Stimulated activated naive CD8-positive, alpha-beta T cell treated with anti-CD3 and anti-CD28 coated beads, Interleukin-15, Interleukin-2, amounts not matched to agents 100 ng/mL and 50 ng/mL, for 24 hours (primary cell): ENCODE results near the gene HHLA2.
"Not testable (repeated sequence)": the region's sequence is repeated elsewhere in the genome, so short reads cannot be mapped to it uniquely, and the experiment has no call there.

Experiments
- H3K27ac Mint-ChIP-seq: one replicate; pipeline ENCODE4 v1.8.0; 2021; ENCODE audit warnings: mild to moderate bottlenecking, mixed read lengths
- H3K27me3 Mint-ChIP-seq: one replicate; pipeline ENCODE4 v1.8.0; 2021; ENCODE audit warnings: mixed read lengths
- H3K36me3 Mint-ChIP-seq: one replicate; pipeline ENCODE4 v1.8.0; 2021; ENCODE audit warnings: low read depth, mixed read lengths
- H3K4me1 Mint-ChIP-seq: one replicate; pipeline ENCODE4 v1.8.0; 2021; ENCODE audit warnings: low read depth, mixed read lengths
- H3K4me3 Mint-ChIP-seq: one replicate; pipeline ENCODE4 v1.8.0; 2021; ENCODE audit warnings: mild to moderate bottlenecking, mixed read lengths
- H3K9me3 Mint-ChIP-seq: one replicate; pipeline ENCODE4 v1.8.0; 2021; ENCODE audit warnings: mixed read lengths

HHLA2 gene

DNA sequence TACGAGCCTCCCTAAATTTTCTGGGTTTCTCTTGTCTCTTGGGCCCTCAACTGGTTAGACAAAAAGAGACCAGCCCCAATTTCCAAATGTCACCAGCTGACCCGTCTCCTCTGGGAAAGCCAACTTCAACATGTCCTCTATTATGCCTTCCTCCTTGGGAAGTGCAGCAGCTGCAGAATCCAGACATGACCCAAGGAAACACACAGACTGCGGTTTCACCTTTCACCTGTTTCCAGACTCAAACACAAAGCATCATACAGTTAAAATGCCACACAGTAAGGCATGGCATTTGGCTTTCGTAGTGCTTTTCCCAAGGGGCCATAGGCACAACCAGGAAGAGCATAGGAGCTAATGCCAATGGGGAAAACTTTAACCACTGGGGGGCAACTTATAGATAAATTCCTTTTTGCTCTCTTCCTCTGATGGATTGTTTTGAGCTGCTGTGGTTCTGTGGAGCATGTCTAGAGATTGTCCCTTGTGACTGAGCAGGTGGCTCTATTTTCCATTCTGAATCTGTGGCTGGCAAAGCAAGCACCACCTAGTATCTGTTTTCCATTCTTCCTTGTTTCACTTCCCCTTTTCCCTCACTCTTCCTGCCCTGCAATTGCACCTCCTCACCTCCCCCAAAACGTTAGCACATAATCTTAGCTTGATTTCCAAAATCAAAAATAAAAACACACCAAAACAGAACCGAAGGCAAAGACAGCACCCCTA lies 49.3 kb downstream of the HHLA2 start:
- Mint-ChIP-seq H3K9me3 (no peaks in the 10 kb centered on the region), H3K4me3 (no peak overlapping the region), H3K4me1 (peaks cover 17% of the 10 kb centered on the region), H3K36me3 (no peaks in the 10 kb centered on the region), H3K27ac (no peak overlapping the region), H3K27me3 (no peaks in the 10 kb centered on the region)

DNA sequence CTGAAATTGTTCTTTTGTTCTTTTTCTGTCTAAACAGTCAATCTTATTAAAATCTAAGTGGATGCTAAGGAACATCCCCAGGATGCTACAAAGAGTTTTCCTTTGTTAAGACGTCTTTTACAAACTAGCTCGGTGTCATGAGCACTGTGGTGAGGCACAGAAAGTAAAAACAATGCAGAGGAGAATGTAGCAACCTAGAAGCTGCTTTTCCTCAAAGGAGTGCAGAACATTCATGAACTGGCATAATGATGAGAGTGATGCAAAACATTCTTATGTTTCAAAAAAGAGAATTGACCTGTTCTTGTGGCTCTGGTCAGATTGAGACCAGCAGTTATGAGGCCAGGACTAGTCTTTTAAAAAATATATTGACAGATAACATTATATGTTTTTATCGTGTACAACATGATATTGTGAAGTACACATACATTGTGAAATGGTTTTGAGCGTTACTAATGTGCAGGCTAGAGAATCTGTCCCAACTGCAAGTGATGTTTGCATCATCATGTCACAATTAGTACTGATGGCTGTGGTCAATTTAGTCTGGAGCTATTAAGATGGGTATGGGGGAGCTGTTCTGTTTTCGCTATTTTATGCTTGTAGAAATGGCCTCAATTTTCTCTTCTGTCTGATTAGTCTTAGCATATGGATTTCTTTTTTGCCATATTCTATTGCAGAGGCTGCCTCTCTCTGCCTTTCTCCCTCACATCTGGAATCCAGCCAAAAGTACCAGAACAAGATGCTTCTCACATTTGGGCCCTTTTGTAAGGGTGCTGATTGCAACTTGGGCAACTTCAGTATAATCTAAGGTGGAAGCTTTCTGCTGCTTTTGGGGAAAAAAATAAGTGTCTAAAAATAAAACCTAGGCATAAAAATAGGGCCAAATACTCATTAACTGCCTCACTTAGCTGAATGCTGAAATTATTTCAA lies 50.2 kb downstream of the HHLA2 start:
- Mint-ChIP-seq H3K9me3 (no peaks in the 10 kb centered on the region), H3K4me1 (peaks cover 17% of the 10 kb centered on the region), H3K36me3 (no peaks in the 10 kb centered on the region), H3K27ac (no peak overlapping the region), H3K27me3 (no peaks in the 10 kb centered on the region), H3K4me3 (no peak overlapping the region)

DNA sequence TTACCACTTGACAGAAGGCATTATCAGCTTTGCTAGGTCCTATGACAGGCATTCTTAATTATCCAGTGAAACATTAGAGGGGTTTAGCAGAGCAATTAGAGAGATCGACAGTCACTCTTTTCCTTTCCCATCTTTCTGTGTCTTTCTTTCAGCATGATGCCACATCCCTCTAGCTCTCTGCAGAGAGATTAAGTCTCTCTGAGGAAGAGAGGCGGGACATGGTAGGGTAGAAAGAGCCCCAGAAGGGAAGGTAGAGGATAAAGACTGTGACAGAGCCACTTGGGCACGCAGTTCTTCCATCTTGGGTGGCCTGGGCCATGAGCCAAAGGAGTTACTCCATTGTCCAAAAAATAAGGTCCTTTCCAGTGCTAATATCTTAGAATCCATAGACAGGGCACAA lies 55.8 kb downstream of the HHLA2 start:
- Mint-ChIP-seq H3K4me1 (no peaks in the 10 kb centered on the region), H3K27me3 (no peaks in the 10 kb centered on the region), H3K36me3 (no peaks in the 10 kb centered on the region), H3K27ac (no peak overlapping the region), H3K4me3 (no peak overlapping the region), H3K9me3 (no peaks in the 10 kb centered on the region)

DNA sequence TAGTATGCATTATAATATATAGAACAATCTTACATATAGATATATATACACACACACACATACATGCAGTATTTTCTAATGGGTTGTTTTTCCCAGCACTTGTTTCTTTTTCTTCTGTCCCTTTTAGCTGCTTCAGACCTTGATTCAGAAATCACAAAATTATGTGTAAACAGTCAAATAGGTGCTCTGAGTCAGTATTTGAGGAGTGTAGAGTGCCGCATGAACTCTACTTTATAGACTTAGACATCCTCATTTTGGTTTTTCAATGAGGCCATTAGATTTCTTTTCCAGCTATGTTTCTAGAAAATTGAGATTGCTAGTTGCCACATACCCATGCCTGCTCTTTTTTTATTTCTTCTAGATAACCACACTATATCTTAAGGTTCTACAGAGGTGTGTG lies 58.2 kb downstream of the HHLA2 start:
- Mint-ChIP-seq H3K4me1 (no peaks in the 10 kb centered on the region), H3K36me3 (no peaks in the 10 kb centered on the region), H3K27ac (no peak overlapping the region), H3K4me3 (no peak overlapping the region), H3K9me3 (no peaks in the 10 kb centered on the region), H3K27me3 (no peaks in the 10 kb centered on the region)

DNA sequence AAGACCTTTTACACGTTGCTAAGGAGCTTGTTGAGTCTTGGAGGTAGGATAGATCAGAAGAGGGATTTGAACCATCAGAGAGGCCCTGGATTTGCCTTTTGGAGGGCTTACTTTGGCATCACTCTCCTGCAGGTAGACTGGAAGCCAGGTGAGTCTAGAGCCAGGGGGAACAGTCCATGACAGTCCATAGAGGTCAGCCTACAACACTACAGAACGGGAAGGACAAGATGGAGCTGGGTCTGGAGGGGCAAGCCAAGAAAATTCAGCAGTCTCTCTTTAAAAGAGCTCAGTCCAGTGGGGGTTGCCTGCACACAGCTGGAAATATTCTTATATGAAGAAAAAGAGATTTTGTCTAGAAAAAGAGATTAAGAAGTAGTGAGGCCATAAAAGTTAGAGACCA lies 60.7 kb downstream of the HHLA2 start:
- Mint-ChIP-seq H3K36me3 (no peaks in the 10 kb centered on the region), H3K27ac (no peak overlapping the region), H3K27me3 (no peaks in the 10 kb centered on the region), H3K4me1 (no peaks in the 10 kb centered on the region), H3K9me3 (no peaks in the 10 kb centered on the region), H3K4me3 (no peak overlapping the region)

DNA sequence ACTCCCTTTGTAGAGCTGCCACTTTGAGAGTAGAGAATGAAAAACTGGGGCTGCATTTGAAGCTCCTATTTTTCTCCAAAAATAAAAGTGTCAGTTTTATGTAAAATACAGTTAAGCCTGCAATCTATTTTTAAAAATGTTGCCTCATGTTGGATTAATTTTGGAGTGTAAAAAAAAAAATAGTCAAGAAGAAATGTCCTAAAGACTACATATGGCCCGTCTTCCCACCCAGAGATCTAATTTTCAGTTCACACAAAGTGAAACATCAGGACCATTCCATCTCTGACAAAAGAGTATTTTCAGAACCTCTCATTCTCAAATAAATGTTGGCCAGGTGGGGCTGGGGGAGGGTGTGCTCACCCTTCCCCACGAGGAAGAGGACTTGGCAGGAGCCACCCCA lies 62.7 kb downstream of the HHLA2 start:
- Mint-ChIP-seq H3K4me1 (no peaks in the 10 kb centered on the region), H3K27ac (no peak overlapping the region), H3K27me3 (no peaks in the 10 kb centered on the region), H3K9me3 (no peaks in the 10 kb centered on the region), H3K36me3 (no peaks in the 10 kb centered on the region), H3K4me3 (no peak overlapping the region)

DNA sequence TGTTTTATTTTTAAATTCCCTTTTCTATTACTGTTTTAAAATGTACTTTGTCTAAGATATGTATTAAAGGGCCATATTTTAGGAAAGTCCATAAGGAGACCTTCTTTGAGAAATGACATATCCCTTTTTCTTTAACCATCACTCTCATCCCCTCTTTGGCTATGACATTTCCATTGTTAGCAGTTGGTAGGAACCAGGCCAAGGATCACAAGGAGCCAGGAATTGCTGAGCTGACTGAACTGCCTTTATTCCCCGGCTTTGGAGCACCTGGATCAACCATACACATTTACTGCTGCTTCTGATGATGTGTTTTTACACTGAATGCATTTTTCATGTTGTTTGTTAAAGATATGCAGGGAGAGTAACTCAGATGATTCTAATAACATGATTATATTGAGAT lies 79.7 kb downstream of the HHLA2 start:
- Mint-ChIP-seq H3K4me1 (no peaks in the 10 kb centered on the region), H3K36me3 (no peaks in the 10 kb centered on the region), H3K27me3 (no peaks in the 10 kb centered on the region), H3K4me3 (no peak overlapping the region), H3K9me3 (no peaks in the 10 kb centered on the region), H3K27ac (no peak overlapping the region)

DNA sequence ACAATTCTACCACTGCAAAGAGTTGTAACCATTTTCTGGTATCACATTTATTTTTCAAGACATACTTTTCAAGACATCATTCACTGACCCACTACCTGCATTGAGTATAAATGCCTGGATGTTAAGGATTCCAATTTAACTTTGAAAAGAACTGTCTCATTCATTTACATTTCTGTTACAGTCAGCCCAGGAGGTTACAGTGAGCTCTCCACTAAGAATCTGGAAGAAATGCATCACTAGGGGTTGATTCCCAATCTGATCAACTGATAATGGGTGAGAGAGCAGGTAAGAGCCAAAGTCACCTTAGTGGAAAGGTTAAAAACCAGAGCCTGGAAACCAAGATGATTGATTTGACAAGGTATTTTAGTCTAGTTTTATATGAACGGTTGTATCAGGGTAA lies 81.0 kb downstream of the HHLA2 start:
- Mint-ChIP-seq H3K4me3 (no peak overlapping the region), H3K9me3 (no peaks in the 10 kb centered on the region), H3K36me3 (no peaks in the 10 kb centered on the region), H3K27me3 (no peaks in the 10 kb centered on the region), H3K4me1 (peaks cover 6% of the 10 kb centered on the region), H3K27ac (no peak overlapping the region)

DNA sequence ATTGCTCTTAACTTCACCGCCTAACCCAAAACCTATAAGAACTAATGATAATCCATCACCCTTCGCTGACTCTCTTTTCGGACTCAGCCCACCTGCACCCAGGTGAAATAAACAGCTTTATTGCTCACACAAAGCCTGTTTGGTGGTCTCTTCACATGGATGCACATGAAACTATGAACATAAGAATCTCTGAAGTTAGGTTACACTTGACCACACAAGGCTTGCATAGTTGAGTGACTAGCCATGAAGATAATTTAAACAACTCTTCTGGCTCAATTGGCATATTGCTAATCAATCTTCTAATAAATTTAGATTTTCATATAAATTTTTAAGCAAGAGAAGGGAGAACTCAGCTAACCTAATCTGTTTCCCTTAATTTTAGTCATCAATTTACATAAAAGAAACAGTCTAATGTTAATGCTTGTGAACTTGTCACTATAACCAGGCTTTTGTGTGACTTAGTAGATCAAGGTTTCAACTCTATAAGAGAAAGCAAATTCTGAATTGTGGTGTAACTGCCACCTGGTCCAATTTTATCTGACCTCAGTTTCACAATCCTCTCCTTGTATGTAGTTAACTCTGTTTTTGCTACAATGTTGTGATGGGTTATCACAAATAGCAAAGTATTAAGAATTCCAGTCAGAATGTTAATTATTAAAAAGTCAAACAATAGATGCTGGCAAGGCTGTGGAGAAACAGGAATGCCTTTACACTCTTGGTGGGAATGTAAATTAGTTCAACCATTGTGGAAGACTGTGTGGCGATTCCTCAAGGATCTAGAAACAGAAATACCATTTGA lies 82.0 kb downstream of the HHLA2 start:
- Mint-ChIP-seq H3K27me3 (no peaks in the 10 kb centered on the region), H3K4me1 (peaks cover 6% of the 10 kb centered on the region), H3K27ac (no peak overlapping the region), H3K9me3 (no peaks in the 10 kb centered on the region), H3K36me3 (no peaks in the 10 kb centered on the region), H3K4me3 (no peak overlapping the region)

DNA sequence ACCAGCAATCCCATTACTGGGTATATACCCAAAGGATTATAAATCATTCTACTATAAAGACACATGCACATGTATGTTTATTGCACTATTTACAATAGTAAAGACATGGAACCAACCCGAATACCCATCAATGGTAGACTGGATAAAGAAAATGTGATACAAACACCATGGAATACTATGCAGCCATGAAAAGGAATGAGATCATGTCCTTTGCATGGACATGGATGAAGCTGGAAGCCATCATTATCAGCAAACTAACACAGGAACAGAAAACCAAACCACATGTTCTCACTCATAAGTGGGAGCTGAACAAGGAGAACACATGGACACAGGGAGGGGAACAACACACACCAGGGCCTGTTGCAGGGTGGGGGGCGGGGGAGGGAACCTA lies 82.6 kb downstream of the HHLA2 start:
- not testable (repeated sequence) for H3K27me3 Mint-ChIP-seq, H3K4me3 Mint-ChIP-seq, H3K27ac Mint-ChIP-seq, H3K36me3 Mint-ChIP-seq, H3K4me1 Mint-ChIP-seq, H3K9me3 Mint-ChIP-seq

DNA sequence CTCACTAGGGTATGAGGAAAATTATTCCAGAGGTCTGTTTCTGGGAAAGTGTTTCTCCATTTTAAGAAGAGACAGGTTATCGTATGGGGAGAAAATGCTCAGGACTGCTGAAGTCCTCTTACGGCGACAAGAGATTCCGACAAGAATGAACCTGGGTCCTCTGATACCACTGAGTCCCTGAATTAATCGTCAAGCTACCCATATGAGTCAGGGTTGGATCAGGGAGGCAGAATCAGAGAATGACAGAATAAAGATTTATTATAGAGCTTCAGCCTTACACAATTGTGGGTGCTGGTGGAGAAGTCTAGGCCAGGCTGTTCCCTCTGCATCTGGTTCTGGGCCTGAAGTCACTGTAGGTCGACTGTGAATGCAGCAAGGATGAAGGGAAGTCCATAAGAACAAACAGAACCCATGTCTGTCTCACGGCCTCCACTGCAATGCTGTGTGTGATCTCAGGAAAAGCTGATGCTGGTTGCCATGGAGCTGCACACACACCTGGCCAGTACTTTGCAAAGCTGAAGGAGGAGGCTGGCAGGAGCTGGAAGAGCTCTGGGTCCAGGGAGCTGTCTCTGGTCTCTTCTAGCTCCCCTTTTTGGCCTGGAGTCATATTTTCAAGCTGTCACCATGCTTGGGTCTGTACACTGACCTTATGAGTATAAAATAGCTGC lies 83.9 kb downstream of the HHLA2 start:
- H3K27ac Mint-ChIP-seq = no peak overlapping the region

DNA sequence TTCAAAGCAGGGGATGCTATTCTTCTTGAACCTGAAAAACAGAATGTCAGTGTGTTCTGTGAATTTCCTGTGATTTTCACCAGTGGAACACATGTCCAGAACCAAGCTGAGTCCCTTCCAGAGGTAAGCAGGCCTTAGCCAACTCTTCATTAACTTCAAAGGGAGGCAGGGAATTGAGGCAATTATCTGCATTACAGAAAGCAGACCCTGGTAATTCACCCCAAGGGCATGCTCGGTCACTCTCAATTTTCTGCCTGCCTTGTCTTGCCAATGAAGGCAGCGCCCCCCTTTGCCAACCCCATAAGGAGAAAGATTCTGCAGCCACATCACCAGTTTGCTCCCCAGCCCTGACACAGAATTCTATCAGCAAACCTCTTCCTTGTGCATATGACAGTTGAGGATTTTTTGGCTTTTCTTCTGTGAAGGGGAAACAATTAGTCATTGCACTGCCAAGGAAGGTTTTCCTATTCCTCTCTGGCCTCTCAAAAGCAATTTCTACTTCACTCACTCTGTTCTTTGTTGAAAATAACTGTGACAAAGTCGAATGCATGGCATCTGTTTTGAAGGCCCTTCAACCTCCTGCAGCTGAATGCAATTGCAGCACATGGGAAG lies 85.3 kb downstream of the HHLA2 start:
- Mint-ChIP-seq H3K36me3 (no peaks in the 10 kb centered on the region), H3K4me1 (peaks cover 9% of the 10 kb centered on the region), H3K27ac (no peak overlapping the region), H3K9me3 (no peaks in the 10 kb centered on the region), H3K4me3 (no peak overlapping the region), H3K27me3 (no peaks in the 10 kb centered on the region)

More for the DNA sequence above, 83.9 kb downstream of the HHLA2 start:
- H3K4me3 Mint-ChIP-seq = no peak overlapping the region
- H3K27me3 Mint-ChIP-seq = no peaks in the 10 kb centered on the region
- H3K4me1 Mint-ChIP-seq = peaks cover 6% of the 10 kb centered on the region
- no peaks in the 10 kb centered on the region for H3K9me3 Mint-ChIP-seq
- no peaks in the 10 kb centered on the region for H3K36me3 Mint-ChIP-seq

DNA sequence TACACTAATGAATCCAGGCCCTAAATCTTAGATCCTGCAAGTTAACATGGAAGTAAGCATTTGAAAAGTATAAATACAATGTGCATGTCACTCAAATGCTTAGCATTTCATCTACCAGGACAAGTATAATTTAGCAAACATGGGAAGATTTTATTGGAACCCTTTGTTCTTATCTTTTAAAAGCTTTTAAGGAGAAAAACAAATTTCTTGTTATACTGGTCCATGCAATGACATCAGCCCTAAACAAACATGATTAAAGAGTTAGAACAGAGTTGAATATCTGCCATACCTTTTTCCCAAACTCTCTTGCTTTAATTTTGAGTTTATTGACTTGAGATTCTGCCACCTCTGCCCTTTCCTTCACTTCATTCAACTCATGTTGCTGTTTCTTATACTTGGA lies 87.0 kb downstream of the HHLA2 start:
- no peak overlapping the region for H3K27ac Mint-ChIP-seq
- no peaks in the 10 kb centered on the region for H3K36me3 Mint-ChIP-seq
- H3K4me3 Mint-ChIP-seq = no peak overlapping the region
- no peaks in the 10 kb centered on the region for H3K27me3 Mint-ChIP-seq
- peaks cover 26% of the 10 kb centered on the region for H3K4me1 Mint-ChIP-seq
- no peaks in the 10 kb centered on the region for H3K9me3 Mint-ChIP-seq

DNA sequence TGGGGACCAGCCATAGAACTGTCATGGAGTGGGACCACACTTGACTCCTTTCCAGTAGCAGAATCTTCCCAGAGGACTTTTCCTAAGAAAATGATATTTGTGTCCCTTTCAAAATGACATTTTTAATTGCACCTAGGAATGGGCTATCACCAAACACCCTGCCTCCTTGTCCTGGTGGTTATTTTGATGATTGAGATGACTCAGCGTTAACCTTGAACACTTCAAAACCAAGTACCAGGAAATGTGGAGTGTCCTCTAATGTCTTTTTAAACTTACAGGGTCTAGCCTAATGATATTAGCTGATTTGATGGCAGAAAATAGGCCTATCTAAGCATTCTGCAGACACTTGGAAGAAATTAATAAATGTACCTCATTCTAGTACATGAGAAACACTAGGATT lies 90.7 kb downstream of the HHLA2 start:
- H3K27me3 Mint-ChIP-seq = peaks cover 10% of the 10 kb centered on the region
- H3K4me3 Mint-ChIP-seq = no peak overlapping the region
- H3K4me1 Mint-ChIP-seq = peaks cover 34% of the 10 kb centered on the region
- H3K36me3 Mint-ChIP-seq = no peaks in the 10 kb centered on the region
- peak overlapping the region; percentile 57 for H3K27ac Mint-ChIP-seq
- H3K9me3 Mint-ChIP-seq = no peaks in the 10 kb centered on the region
